ENCODE measurements around the gene CD81. TPM values are rescaled to one million over a fixed set of nuclear protein-coding genes. Genes with fewer than 3 reads are reported as not detected.

Gene CD81
- total and polyA plus RNA-seq, 2 experiments from 2014 or later = 88.6 to 290 TPM

GRCh38 chr11:2421996-2422395 lies 44.9 kb downstream of the CD81 start (continued):
- TF ChIP-seq ETS1 (IDR thresholded peaks at IDR 0.05) (no peak), EZH2phosphoT487 (IDR thresholded peaks at IDR 0.05; ENCODE audit: unreplicated experiment) (no peak), CTCF (conservative IDR thresholded peaks at IDR 0.05; ENCODE audit: low read depth in 2 of 2) (no peak), EZH2 (IDR thresholded peaks at IDR 0.05; ENCODE audit: low read depth, unreplicated experiment) (no peak)

- Mint-ChIP-seq H3K27ac (no peak overlapping the region), H3K4me1 (0 out of 3 replicates have a peak, but pooled peaks cover 2% of the 10 kb centered on the region), H3K4me3 (no peak overlapping the region), H3K9me3 (peaks cover 3% of the 10 kb centered on the region; the same call in 1 of the 3 replicates), H3K36me3 (ENCODE audit: low read depth) (no peaks in the 10 kb centered on the region), H3K27me3 (ENCODE audit: insufficient read depth, low read depth, poor library complexity) (peaks cover 5% of the 10 kb centered on the region)
- no peak overlapping the region for H3K27ac ChIP-seq (ENCODE audit: low read depth)
- H3K79me2 ChIP-seq (replicated peaks; ENCODE audit: insufficient read depth) = no peaks in the 10 kb centered on the region
- no peaks in the 10 kb centered on the region for H3K27me3 ChIP-seq (ENCODE audit: insufficient read depth)
- no peaks in the 10 kb centered on the region for H4K20me1 ChIP-seq (replicated peaks; ENCODE audit: insufficient read depth)
- H3K4me2 ChIP-seq = no peak overlapping the region
- no peaks in the 10 kb centered on the region; the same call in 1 of the 2 replicates for H3K4me1 ChIP-seq (ENCODE audit: insufficient read depth)
- ATAC-seq = no peak
- H2AFZ ChIP-seq = no peak overlapping the region
- DNase-seq (ENCODE audit: low spot score) = no peak
- no peak overlapping the region for H3K4me3 ChIP-seq
- H3K9me2 ChIP-seq (ENCODE audit: insufficient read depth) = no peaks in the 10 kb centered on the region
- no peaks in the 10 kb centered on the region for H3K36me3 ChIP-seq (ENCODE audit: insufficient read depth)
- H3F3A ChIP-seq (replicated peaks; ENCODE audit: low read depth) = no peaks in the 10 kb centered on the region
- TF ChIP-seq ZNF462 (CRISPR knock-in tag; IDR thresholded peaks at IDR 0.05) (no peak), ZNF331 (CRISPR knock-in tag; IDR thresholded peaks at IDR 0.05; ENCODE audit: low read depth) (no peak), ETS1 (IDR thresholded peaks at IDR 0.05) (no peak), ZNF114 (CRISPR knock-in tag; IDR thresholded peaks at IDR 0.05) (no peak), CTCF (conservative IDR thresholded peaks at IDR 0.05; ENCODE audit: low read depth in 2 of 2) (no peak), STAT1 (IDR thresholded peaks at IDR 0.05; ENCODE audit: unreplicated experiment) (no peak), NANOG (IDR thresholded peaks at IDR 0.05; ENCODE audit: borderline replicate concordance) (no peak), CREB1 (CRISPR knock-in tag; IDR thresholded peaks at IDR 0.05; ENCODE audit: low read depth) (no peak), POLR2AphosphoS5 (IDR thresholded peaks at IDR 0.05; ENCODE audit: low read depth) (no peak), EZH2 (IDR thresholded peaks at IDR 0.05; ENCODE audit: low read depth, unreplicated experiment) (no peak)
Measured at GRCh38 chr11:2422461-2423156, 45.5 kb downstream of the CD81 start.
